Adrenal gland (tissue), 12 donors: ENCODE measurements around the gene AJUBA. TPM values are rescaled to one million over a fixed set of nuclear protein-coding genes. Genes with fewer than 3 reads are reported as not detected.

Source experiments
- DNase-seq, 7 donors: peaks; one replicate each; pipeline ENCODE4 v3.0.0-alpha.2; 2019 to 2020
- H3K27ac ChIP-seq, 5 donors: fragments of 200-600 bp; sonication (generic) in 4 of 5; 1 replicate in 3 of 5; 2 replicates in 2 of 5; pipeline versions ENCODE4 v1.5.1 to v1.8.0; 2016 to 2020; ENCODE audit warnings: mild to moderate bottlenecking in 1 of 5
- H3K27me3 ChIP-seq: fragments of 200-600 bp; 2 replicates; pipeline ENCODE4 v1.8.0; 2021
- H3K36me3 ChIP-seq, 2 donors: fragments of 200-600 bp; replicated peaks in 1 of 2; 1 replicate in 1 of 2; 2 replicates in 1 of 2; pipeline versions ENCODE4 v1.5.1 to v1.8.0; 2018 to 2022
- H3K4me1 ChIP-seq, 2 donors: fragments of 200-600 bp; replicated peaks in 1 of 2; 1 replicate in 1 of 2; 2 replicates in 1 of 2; pipeline versions ENCODE4 v1.5.1 to v1.8.0; 2018 to 2021
- H3K4me3 ChIP-seq, 4 donors: fragments of 200-600 bp; sonication (generic) in 3 of 4; one replicate each; pipeline ENCODE4 v1.5.1; 2016 to 2018
- H3K9me3 ChIP-seq, 3 donors: fragments of 200-600 bp; sonication (generic) in 1 of 3; replicated peaks in 1 of 3; 1 replicate in 2 of 3; 2 replicates in 1 of 3; pipeline versions ENCODE4 v1.5.1 to v1.8.0; 2016 to 2021
- CTCF ChIP-seq, 6 experiments: fragments of 450-650 bp in 4 of 6; fragments of 200-600 bp in 2 of 6; sonication (generic) in 1 of 6; IDR thresholded peaks; 1 replicate in 5 of 6; 2 replicates in 1 of 6; pipeline versions ENCODE4 v1.5.1 to v1.8.0; 2016 to 2021; ENCODE audit warnings: antibody characterized with exemption in 6 of 6, mild to moderate bottlenecking in 2 of 6, moderate library complexity in 1 of 6
- POLR2A ChIP-seq, 2 donors: fragments of 450-650 bp; IDR thresholded peaks; one replicate each; pipeline ENCODE4 v1.6.1; 2017; ENCODE audit warnings: antibody characterized with exemption in 2 of 2, mild to moderate bottlenecking in 2 of 2, moderate library complexity in 1 of 2
- WGBS, 4 donors: extraction: QIAGEN DNeasy Blood & Tissue Kit in 2 of 4; methylation state at CpG; one replicate each; pipeline versions ENCODE4 v1.1.5 to v1.1.7; 2013 to 2017; 5-methylcytosine and 5-hydroxymethylcytosine counted together
- intact Hi-C, 2 donors: fragments of 100-400 bp; cut with DNase I; formaldehyde crosslinking; loops; one replicate each; pipeline versions ENCODE4 v1.14.1 to v1.15.0; 2022 to 2023
- polyA plus RNA-seq, 3 donors: library from polyadenylated mRNA; stranded (reverse); fragments of 200-250 nt in 2 of 3; fragments of 350-450 nt in 1 of 3; fragmentation: Illumina TruSeq in 1 of 3; extraction: RNeasy Lipid Tissue Mini Kit (QIAGEN cat#74804) in 1 of 3; gene quantifications; one replicate each; pipeline ENCODE4 v1.2.3, GENCODE V29; 2013 to 2014
- total RNA-seq, 9 donors: library from RNA; depleted of rRNA in 4 of 9; stranded (reverse); fragments of >200 nt in 4 of 9; fragments of 120-200 nt in 1 of 9; fragmentation: NEBNext Ultra II Directional in 1 of 9; extraction: Animal tissue kit (Norgen Biotek cat#: 25700) in 1 of 9; gene quantifications; one replicate each; pipeline versions ENCODE4 v1.1.0 to v1.2.4, GENCODE V29; 2013 to 2023
- donor health status: healthy with polysubstance abuse.
- donor health status: Bipolar disorder and iron deficiency.
- donor health status: DM: yes; HTN: yes; CAD: no.
- donor health status: DM: no; HTN: no; CAD: no.
- donor health status: DM: no; HTN: no; CAD: no.
- donor health status: DM: yes; HTN: yes; CAD: no.

Gene AJUBA
- total and polyA plus RNA-seq, 12 donors: 1.4 to 12.6 (median 4.5) TPM

- peak in 1 of 7 donors; percentile 49 for DNase-seq
- 79 to 92% (median 86%) methylated on average over 7 to 8 of the region's 8 CpGs for whole genome bisulfite sequencing, 4 donors
Measured at GRCh38 chr14:22987291-22987690, 4.9 kb upstream of the AJUBA start.

GRCh38 chr14:22986508-22987054 lies 4.2 kb upstream of the AJUBA start:
- H3K9me3 ChIP-seq: no peaks in the 10 kb centered on the region
- intact Hi-C loops: loop anchor here (5.0 to 10.0 kb wide), 2 partner anchors 52 to 71 kb away; partner anchors contain the start of gene CDH24 (in 2 of the 2)
- H3K36me3 ChIP-seq: no peaks in the 10 kb centered on the region
- H3K4me3 ChIP-seq: no peak overlapping the region
- H3K27ac ChIP-seq: no peak overlapping the region
- no peaks in the 10 kb centered on the region for H3K27me3 ChIP-seq
- peaks cover 6 to 15% of the 10 kb centered on the region in 2 donors for H3K4me1 ChIP-seq
- TF ChIP-seq POLR2A (IDR thresholded peaks at IDR 0.05): no peak
- TF ChIP-seq CTCF (IDR thresholded peaks at IDR 0.05): peak; percentile 84 to 96 (median 93)
- 20 to 33% (median 24%) methylated on average over 5 of the region's 5 CpGs for WGBS, 4 donors
- peak; percentile 84 to 98 (median 93) for DNase-seq

More at GRCh38 chr14:22987291-22987690, 4.9 kb upstream of the AJUBA start:
- intact Hi-C loops: loop anchor here (5.0 to 10.0 kb wide), 2 partner anchors 52 to 70 kb away; partner anchors contain the start of gene CDH24 (in 2 of the 2)
- Histone ChIP-seq H3K9me3 (no peaks in the 10 kb centered on the region), H3K4me3 (no peak overlapping the region), H3K36me3 (no peaks in the 10 kb centered on the region), H3K4me1 (peaks cover 0 to 10% of the 10 kb centered on the region in 2 donors), H3K27me3 (no peaks in the 10 kb centered on the region), H3K27ac (no peak overlapping the region)
- TF ChIP-seq CTCF (IDR thresholded peaks at IDR 0.05) (no peak), POLR2A (IDR thresholded peaks at IDR 0.05) (no peak)

GRCh38 chr14:22985894-22986507 lies 3.6 kb upstream of the AJUBA start:
- DNase-seq: no peak
- intact Hi-C loops: loop anchor here (5.0 to 10.0 kb wide), 2 partner anchors 51 to 71 kb away; partner anchors contain the start of gene CDH24 (in 2 of the 2)
- TF ChIP-seq POLR2A (IDR thresholded peaks at IDR 0.05): no peak
- no peak for TF ChIP-seq CTCF (IDR thresholded peaks at IDR 0.05)
- WGBS, 4 donors: 40 to 50% (median 46%) methylated on average over 2 of the region's 2 CpGs
- Histone ChIP-seq H3K36me3 (no peaks in the 10 kb centered on the region), H3K4me1 (peaks cover 9 to 15% of the 10 kb centered on the region in 2 donors), H3K4me3 (no peak overlapping the region), H3K9me3 (no peaks in the 10 kb centered on the region), H3K27me3 (no peaks in the 10 kb centered on the region), H3K27ac (no peak overlapping the region)

- peak in 1 of 7 donors; percentile 20 for DNase-seq
- Histone ChIP-seq H3K4me3 (no peak overlapping the region), H3K27ac (no peak overlapping the region), H3K27me3 (no peaks in the 10 kb centered on the region), H3K9me3 (no peaks in the 10 kb centered on the region), H3K36me3 (no peaks in the 10 kb centered on the region), H3K4me1 (peaks cover 9 to 18% of the 10 kb centered on the region in 2 donors)
- 81 to 93% (median 87%) methylated on average over 6 of the region's 6 CpGs for WGBS, 4 donors
- no peak for TF ChIP-seq POLR2A (IDR thresholded peaks at IDR 0.05)
- intact Hi-C loops: loop anchor here (5.0 to 10.0 kb wide), 2 partner anchors 50 to 72 kb away; partner anchors contain the start of gene CDH24 (in 2 of the 2)
Measured at GRCh38 chr14:22984959-22985658, 2.8 kb upstream of the AJUBA start.
